ENCODE measurements around the gene DCDC1.

DNA sequence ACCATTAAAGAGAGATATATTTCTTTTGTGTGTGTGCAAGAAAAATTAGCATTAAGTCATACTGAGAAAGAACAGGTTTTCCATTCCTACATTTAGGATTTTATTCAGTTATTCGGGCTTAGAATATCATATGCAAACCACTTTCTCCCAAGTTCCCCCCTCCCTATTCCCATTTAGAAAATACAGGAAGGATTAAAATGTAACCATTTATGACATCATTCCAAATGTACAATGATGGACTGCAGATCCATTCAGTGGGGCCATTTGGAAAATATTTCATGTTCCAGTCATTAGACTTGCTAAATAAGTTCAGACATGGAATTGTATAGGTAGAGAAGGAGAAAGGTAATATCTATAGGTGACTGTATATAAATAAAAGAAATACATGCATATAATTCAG is 554.8 kb downstream of the DCDC1 start:
- no peak for TF ChIP-seq CTCF (IDR thresholded peaks at IDR 0.05)
- TF ChIP-seq ZNF219 (CRISPR knock-in tag; IDR thresholded peaks at IDR 0.05; ENCODE audit: borderline replicate concordance) = no peak
- TF ChIP-seq JUN (CRISPR knock-in tag; IDR thresholded peaks at IDR 0.05) = no peak
- TF ChIP-seq, protein P1, sequence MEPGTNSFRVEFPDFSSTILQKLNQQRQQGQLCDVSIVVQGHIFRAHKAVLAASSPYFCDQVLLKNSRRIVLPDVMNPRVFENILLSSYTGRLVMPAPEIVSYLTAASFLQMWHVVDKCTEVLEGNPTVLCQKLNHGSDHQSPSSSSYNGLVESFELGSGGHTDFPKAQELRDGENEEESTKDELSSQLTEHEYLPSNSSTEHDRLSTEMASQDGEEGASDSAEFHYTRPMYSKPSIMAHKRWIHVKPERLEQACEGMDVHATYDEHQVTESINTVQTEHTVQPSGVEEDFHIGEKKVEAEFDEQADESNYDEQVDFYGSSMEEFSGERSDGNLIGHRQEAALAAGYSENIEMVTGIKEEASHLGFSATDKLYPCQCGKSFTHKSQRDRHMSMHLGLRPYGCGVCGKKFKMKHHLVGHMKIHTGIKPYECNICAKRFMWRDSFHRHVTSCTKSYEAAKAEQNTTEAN (CRISPR knock-in tag; IDR thresholded peaks at IDR 0.05) = no peak
- TF ChIP-seq ATF3 (CRISPR knock-in tag; conservative IDR thresholded peaks at IDR 0.05) = no peak
- TF ChIP-seq MXD4 (CRISPR knock-in tag; IDR thresholded peaks at IDR 0.05; ENCODE audit: borderline replicate concordance) = no peak
- TF ChIP-seq, protein P2, sequence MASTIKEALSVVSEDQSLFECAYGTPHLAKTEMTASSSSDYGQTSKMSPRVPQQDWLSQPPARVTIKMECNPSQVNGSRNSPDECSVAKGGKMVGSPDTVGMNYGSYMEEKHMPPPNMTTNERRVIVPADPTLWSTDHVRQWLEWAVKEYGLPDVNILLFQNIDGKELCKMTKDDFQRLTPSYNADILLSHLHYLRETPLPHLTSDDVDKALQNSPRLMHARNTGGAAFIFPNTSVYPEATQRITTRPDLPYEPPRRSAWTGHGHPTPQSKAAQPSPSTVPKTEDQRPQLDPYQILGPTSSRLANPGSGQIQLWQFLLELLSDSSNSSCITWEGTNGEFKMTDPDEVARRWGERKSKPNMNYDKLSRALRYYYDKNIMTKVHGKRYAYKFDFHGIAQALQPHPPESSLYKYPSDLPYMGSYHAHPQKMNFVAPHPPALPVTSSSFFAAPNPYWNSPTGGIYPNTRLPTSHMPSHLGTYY (CRISPR knock-in tag; IDR thresholded peaks at IDR 0.05) = no peak
- TF ChIP-seq NFYB (CRISPR knock-in tag; conservative IDR thresholded peaks at IDR 0.05; ENCODE audit: low read depth) = no peak
- no peak for TF ChIP-seq SP1 (CRISPR knock-in tag; conservative IDR thresholded peaks at IDR 0.05)

Measured in WTC11 (cell line).